GM12874 (cell line): ENCODE measurements around the gene COL7A1.

Experiments used
- TF ChIP-seq, protein P1 (sequence below): IDR thresholded peaks from 2 replicates; pipeline ENCODE4 v1.5.1; 2011; ENCODE audit warnings: low read depth, mild to moderate bottlenecking, control low read depth, low read length, moderate library complexity; ENCODE audit not compliant: insufficient read depth

Gene COL7A1

GRCh38 chr3:48634661-48635221 is 39.6 kb upstream of the COL7A1 start:
- TF ChIP-seq, protein P1, sequence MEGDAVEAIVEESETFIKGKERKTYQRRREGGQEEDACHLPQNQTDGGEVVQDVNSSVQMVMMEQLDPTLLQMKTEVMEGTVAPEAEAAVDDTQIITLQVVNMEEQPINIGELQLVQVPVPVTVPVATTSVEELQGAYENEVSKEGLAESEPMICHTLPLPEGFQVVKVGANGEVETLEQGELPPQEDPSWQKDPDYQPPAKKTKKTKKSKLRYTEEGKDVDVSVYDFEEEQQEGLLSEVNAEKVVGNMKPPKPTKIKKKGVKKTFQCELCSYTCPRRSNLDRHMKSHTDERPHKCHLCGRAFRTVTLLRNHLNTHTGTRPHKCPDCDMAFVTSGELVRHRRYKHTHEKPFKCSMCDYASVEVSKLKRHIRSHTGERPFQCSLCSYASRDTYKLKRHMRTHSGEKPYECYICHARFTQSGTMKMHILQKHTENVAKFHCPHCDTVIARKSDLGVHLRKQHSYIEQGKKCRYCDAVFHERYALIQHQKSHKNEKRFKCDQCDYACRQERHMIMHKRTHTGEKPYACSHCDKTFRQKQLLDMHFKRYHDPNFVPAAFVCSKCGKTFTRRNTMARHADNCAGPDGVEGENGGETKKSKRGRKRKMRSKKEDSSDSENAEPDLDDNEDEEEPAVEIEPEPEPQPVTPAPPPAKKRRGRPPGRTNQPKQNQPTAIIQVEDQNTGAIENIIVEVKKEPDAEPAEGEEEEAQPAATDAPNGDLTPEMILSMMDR: no peak

DNA sequence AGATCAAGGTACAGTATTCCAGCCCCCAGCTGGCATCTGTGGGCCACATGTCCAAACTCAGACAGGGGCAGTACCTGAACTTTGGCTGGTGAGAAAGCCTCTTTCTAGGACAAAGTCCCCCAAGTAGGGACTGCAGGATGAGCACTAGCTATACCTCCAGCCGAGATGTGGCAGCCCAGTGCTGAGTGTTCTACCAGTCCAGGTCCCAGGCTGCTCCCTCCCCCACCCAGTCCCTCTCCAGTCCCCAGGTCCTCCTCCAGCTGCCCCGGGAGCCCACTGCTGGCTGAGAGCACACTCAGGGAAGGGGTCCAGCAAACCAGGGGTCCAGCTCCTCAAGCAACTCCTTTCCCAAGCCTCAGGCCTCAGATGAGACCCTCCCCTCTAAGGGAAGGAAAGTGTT is 38.6 kb upstream of the COL7A1 start:
- TF ChIP-seq, protein P1: no peak

- TF ChIP-seq, protein P1: no peak
Observed at GRCh38 chr3:48633256-48633655, 38.1 kb upstream of the COL7A1 start.

DNA sequence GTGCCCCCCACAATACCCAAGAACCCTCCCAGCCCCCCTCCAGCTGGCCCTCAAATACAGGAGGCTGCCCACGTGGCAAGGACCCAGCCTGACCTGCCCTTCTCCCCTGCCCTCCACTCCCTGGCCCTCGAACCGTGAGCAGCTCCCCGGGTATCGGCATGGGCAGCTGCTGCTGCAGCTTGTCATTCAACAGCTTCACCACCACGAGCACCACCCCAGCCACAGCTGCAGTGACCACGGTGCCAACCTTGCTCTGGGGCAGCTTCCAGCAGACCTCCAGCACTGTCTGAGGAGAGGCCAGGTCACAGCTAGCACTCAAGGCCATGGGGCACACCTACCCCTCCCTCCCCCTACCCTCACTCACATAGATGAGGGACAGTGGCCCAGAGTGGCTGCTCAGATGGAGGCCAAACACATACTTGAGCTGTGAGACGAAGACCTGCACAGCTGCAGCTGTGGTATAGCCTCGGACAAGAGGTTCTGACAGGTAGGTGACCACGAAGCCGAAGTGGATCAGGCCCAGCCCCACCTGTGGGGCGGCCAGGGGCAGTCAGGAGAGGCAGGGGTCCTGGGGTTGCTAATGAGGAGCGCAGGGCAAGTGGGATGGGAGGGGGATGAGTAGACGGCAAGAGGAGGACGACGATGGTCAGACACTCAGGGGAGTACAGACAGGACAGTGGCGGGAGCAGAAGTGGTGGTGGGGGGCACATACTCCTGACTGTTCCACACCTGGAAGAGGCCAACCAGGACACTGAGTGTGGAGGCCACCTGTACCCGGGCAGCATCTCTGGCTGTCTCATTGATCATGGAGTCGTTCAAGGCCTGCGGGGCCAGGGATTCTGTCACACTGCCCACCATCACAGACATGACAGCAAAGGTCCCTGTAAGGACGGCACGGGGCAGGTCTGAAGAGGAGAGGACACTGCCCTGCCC is 36.7 kb upstream of the COL7A1 start:
- TF ChIP-seq, protein P1: no peak

GRCh38 chr3:48630833-48631232 is 35.7 kb upstream of the COL7A1 start:
- TF ChIP-seq, protein P1: no peak

- TF ChIP-seq, protein P1: no peak
Observed at GRCh38 chr3:48630407-48630806, 35.3 kb upstream of the COL7A1 start.

- TF ChIP-seq, protein P1: no peak
Observed at GRCh38 chr3:48629894-48630293, 34.8 kb upstream of the COL7A1 start.
